SKM-1 treated with dmso at 0.1 percent for 144 hours (cell line): ENCODE measurements around the gene SNRK.

Source experiments
- DNase-seq: peaks from one replicate; lab custom pipeline; 2025; ENCODE audit not compliant: unreplicated experiment; lab: John Stamatoyannopoulos, UW

Gene SNRK

DNA sequence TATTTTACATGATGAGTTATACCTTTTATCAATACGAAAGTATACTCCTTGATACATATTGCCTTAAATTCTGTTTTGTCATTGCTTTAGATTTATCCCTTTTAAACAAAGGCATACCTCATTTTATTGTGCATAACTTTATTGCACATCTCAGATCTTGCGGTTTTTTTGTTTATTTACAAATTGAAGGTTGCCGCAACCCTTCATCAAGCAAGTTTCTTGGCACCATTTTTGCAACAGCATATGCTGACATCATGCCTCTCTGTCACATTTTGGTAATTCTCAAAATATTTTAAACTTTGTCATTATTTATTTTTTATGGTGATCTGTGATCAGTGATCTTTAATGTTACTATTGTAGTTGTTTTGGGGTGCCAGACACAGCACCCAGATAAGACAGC lies 20.9 kb downstream of the SNRK start:
- no peak for DNase-seq

DNA sequence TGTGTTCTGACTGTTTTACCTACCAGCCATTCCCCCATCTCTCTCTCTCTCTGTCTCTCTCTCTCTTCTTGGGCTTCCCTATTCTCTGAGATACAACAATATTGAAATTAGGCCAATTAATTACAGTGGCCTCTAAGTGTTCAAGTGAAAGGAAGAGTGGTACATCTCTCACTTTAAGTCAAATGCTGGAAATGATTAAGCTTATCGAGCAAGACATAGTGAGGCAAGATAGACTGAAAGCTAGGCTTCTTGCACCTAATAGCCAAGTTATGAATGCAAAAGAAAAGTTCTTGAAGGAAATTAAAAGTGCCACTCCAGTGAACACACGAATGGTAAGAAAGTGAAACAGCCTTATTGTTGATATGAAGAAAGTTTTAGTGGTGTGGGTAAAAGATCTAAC lies 21.3 kb downstream of the SNRK start:
- DNase-seq, result no peak

DNA sequence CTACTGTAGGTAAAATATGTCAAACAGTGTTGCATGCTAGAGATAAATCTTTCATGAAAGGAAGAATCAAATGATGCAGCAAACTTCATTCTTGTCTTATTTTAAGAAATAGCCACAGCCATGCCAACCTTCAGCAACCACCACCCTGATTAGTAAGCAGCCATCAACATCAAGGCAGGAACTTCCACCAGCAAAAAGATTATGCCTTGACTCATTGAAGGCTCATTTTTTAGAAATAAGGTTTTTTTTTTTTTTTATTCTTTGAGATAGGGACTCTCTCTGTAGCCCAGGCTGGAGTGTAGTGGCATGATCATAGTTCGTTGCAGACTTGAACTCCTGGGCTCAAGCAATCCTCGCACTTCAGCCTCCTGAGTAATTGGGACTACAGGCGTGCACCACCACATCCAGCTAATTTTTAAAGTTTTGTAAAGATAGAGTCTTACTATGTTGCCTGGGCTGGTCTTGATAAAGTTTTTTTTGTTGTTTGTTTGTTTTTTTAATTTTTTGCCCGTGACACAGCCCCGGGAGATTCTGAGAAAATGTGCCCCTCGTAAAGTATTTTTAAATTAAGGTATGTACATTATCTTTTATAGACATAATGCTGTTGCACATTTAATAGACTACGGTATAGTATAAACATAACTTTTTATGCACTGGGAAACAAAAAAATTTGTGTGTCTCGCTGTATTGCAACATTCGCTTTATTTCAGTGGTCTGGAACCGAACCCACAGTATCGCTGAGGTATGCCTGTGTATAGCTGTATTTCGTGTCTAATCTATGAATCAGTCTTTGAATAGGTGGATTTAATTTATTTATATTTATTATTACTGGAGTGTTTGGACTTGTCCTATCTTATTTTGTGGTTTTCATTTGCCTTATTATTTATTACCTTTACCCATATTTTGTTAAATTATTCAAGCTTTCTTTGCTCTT lies 23.3 kb downstream of the SNRK start:
- DNase-seq, result no peak

DNA sequence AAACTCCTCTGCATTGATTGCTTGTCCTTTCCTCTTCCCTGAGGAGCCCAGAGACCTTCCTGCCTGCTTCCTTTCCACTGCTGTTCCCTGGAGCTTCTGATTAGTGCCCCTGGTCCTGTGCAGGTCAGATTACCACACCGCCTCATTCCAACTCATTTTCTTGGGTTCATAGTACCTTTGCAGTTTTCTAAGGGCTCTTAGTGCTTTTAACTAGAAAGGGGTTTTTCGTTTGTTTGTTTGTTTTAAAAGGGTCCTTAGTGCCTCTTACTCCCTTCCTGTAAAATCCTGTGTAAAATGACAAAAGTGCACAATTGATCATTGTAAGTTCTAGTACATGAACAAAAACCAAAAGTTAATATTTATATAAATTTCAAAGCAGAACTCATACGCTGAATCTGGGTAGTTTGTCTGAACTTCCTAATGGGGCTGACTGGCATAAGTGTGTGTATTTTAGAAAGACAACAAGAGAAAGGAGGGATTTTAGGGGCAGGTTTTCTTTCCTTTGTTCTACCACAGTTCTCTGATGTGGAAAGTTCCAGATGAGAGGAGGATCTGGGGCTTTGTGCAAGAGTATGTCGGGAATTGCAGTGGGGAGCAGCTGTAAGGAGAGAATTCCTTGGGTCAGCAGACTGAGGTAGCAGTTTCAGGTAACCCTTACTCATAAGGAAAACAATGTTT lies 30.6 kb downstream of the SNRK start:
- no peak for DNase-seq

DNA sequence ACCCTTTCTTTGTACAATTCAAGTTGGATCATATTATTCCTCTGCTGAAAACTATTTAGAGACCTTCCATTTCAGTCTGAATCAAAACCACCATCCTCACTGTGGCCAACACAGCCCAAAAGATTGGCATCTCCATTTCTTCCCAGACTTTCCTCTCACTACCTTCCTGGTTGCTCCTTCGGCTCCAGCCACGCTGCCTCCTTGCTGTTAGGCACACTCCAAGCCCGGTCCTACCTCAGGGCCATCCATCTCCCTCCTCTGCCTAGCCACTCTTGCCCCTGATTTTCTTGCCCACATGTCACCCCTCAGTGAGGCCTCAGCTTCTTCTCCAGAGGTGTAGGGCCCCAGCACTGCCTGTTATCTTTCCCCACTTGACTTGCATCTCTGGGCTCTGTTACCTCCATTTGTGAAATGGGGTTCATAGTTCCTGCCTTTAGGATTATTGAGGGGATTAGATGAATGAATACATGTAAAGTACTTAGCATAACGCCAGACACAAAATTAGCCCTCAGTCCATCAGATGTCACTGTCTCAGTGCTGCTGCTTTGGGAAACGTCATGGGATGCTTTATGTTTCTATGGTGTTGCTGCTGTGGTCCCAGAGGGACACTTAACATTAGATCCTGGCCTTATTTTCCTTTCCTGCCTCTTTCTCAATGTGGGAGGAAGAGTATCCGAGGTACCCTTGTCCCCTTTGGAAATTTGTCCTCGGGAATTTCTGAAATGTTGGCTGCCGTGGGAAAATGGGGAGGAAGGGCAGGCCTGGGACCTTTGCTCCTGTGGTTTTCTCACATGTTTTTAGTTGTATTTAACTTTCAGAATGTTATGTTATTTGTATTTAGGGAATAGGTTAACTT lies 31.3 kb downstream of the SNRK start:
- DNase-seq, result no peak

DNA sequence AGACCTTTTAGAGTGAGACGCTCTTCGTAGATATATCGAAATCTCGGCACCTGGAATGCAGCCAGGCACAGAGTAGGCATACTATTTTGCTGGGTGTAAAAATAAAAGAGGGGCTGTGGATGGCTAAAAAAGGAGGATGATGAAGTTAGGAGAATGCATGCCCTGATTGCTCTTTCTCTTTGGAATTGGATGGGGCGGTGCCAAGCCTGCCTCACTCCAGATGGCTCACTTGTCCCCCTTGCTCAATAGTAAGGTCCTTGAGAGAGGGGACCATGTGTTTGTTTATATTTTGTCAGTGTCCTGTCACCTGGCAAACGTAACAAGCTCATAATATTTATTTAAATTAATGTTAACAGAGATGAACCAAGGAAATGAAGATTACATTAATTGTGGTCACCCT lies 33.0 kb downstream of the SNRK start:
- DNase-seq, result no peak

DNA sequence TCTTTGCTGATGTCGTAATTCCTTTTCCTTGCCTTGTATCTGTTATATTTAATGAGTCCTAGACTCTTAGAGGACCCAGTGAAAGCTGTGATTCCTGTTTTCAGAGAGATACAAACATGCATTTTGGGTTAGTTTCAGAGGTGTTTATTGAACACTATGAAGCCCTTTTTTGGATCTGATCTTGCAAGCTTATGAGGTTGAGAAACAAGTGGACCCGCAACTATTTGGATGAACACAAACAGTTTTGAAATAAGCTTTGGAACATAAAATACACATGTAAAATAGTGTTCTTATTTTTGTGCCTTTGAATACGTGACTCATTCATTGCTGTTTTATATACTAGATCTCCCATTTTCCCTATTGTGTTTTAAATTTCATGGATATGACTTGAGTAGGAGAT lies 33.5 kb downstream of the SNRK start:
- no peak for DNase-seq

DNA sequence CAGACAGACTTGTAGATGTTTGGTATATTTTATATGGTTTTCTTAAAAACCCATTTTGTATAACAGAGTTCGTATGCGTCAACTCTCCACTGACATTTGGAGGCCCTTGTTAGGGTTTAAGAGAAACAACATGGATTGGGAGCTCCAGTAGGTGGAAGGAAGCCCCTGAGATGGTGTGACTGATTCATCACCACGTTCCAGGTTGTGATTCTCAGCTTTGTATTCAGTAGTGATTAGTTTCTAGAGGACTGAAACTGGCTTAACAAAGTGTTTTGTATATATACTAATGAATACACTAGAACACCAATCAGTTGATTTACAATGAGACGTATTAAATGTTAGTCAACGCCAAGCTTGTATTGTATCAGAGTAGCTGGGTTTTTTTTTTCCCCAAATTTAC lies 33.9 kb downstream of the SNRK start:
- DNase-seq, result no peak

DNA sequence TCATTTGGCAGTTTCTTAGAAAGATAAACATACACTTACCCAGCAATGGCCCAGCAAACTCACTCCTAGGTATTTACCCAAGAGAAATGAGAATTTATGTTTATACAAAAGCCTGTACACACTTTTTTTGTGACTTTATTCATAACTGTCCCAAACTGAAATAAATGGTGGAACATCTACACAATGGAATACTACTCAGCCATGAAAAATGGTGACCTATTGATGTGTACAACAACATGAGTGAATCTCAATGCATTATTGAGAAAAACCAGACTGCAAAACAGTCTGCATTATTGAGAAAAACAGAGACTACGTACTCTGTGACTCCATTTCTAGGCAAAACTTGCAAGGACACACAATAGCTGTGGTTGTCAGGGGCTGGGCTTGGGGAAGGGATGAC lies 37.2 kb downstream of the SNRK start:
- no peak for DNase-seq

DNA sequence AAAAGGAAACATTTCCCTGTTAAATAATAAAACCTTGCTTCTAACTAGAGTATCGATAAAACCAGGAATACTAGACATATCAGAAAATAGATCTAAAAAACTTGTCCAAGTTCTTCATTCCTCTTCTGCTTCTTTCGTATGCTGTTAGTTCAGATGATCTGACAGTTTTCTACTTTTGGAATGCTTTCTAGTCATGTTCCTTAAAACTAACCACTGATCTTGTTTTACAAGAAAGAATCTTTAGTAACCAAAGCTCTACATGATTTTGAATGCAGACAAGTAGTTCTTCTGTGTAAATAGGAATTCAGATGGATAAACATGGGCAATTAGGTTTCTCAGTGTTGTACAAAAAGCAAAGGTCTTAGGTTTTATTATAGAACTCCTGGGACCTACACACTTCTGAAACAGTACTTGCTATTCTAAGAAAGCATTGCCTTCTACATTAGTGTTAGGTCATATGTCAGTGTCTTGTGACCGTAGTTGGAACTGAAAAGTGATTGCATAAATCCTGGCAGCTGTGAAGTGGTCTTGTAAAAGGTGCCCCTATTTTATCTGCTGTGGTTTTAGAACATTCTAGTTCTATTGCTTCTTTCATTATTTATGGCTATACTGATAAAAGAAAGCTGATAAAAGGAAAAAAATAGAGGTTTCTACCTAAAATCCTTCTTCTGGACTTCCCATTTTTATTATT lies 40.7 kb downstream of the SNRK start:
- no peak for DNase-seq

DNA sequence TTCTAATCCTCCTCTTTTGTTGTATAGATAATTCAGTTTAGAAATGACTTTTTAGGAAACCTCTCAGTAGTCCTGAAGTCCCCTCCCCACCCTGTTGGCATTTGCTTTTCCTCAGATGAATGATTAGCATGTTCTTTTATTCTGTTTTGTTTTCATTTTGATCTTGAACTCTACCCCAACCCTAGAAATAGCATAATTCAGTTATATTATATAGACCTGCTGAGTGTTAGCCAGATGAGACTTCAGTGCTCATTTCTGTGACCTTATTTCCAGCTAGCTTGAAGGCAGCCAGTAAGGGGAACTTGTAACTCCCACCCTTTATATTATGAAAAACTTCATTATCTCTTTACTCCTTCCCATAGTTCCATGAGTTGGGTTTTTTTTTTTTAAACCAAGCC lies 41.2 kb downstream of the SNRK start:
- no peak for DNase-seq

DNA sequence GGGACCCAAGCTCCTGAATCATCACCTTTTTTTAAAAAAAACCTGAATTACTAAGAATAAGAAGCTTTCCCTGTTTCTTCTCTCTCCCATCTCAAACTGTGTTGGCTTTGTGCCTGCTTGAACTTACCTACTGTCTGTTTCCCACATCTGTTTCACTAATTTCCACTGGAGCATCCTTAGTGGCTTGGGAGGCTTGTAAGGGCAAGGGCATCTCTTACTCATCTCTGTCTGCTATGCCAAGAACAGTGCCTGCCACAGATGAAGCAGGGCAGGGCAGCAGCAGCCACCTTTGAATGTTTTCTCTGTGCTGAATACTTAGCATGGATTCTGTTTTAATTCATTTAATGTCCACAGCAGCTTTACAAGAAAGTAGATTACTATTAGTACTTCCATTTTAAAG lies 42.3 kb downstream of the SNRK start:
- no peak for DNase-seq

DNA sequence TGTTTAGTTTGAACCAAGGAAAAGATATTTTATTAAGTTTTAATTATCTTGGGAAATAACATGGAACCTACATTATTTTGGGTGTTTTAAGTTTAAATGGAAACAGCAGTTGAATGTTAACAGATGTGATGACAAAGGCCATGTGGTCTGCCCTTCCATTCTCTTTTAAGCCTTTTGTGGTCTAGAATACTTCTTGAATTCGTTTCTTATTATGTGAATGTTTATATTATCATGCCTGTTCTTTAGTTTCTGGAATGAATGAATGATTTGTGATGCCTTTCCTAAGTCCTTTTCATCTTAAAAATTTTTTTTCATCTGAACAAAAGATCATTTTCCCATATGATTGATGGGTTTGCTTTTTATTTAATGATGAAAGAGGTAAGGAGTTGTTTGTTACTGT lies 44.6 kb downstream of the SNRK start:
- no peak for DNase-seq

DNA sequence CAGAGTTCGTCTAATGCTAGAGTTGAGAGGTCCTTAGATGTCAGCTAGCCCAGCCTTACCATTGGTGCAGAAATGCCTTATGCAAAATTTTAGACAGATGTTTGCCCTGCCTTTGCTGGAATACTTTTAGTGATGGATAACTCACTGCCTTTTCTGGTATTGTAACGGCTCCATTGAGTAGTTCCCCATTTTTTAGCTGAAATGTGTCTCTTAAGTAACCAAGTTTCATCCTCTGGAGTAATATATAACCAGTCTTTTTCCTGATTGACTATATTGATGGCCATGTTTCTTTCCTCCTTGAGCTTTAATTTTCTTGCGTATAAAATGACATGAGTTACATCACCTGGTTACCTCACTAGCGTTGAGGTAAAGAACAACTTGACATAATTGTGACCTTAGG lies 45.0 kb downstream of the SNRK start:
- no peak for DNase-seq

DNA sequence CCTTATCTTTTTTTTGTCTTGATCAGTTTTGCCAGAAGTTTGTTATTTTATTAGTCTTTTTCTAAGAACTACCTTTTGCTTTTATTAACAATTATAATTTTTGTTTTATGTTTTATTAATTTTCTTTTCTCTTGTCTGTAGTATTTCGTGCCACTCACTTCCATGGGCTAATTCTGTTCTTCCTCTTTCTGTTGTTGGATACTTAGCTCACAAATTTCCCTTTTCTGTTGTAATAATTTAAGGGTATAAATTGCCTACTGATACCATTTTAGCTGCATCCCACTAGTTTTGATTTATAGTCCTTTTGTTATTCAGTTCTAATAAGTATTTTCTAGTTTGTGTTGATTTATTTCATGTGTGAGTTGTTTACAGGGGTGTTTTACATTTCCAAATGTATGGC lies 48.6 kb downstream of the SNRK start:
- DNase-seq, result no peak

DNA sequence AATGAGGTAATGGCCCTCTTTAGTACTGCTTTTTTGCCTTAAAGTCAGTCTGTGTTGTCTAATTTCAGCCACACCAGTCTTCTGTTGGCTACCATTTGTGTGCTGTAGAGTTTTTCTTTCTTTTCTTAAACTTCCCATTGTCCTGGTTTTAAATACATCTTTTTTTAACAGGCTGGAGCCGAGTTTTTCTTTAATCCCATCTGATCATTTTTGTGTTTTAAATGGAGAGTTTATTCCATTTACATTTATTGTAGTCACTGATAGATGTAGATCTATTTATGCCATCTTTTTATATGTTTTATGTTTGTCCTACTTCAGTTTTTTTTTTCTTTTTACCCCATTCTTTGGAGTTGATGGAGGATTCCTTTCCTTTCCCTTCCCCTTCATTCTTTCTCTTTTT lies 49.5 kb downstream of the SNRK start:
- DNase-seq, result no peak

DNA sequence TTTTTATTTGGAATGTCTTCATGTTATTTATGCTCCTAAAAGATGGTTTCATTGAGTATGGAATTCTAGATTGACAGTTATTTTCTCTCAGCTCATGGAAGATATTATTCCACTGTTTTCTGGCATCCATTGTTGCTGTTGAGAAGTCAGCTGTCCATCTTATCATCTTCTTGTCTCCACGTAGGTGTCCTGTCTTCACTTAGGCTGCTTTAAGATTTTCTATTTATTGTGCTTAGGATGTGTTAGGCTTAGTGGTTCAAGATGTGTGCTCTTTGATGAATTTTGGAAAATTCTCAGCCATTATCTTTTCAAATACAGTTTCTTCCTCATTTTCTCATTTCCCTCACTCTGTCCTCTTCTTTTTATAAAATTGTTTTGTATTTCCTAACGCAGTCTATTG lies 52.0 kb downstream of the SNRK start:
- DNase-seq, result no peak

DNA sequence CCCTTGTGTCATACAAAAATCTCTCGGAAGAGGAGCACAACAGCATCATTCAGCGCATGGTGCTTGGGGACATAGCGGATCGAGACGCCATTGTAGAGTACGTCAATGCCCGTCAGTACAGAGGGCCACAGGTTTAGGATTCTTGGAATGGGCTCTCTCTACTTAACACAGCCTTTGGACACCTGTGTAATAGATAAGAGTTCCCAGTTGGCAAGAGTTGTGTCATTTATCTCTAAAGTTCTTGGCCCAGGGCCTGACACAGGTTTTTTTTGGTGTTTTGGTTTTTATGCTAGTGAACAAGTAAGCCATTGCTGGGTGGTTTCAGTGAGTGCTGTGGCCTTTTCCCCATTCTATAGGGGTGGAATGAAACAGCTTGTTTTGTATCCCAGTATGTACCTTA lies 54.1 kb downstream of the SNRK start:
- no peak for DNase-seq

DNA sequence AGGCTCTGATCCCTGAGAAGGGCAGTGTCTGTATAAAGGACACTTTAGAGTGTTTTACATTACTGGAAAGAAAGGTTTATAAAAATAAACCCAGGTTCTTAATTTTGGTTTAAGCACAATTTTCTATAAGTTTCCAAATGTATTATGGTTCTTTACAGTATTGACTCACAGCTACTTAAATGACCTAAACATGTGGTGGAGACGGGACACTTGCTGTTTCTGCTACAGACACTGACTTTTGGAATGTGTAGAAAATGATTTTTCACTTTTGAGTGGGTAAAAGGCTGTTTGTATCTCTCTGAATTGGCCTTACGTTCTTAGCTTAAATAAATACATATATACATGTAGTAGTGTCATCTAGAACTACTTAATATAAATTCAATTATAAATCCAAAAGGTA lies 55.4 kb downstream of the SNRK start:
- DNase-seq, result no peak

DNA sequence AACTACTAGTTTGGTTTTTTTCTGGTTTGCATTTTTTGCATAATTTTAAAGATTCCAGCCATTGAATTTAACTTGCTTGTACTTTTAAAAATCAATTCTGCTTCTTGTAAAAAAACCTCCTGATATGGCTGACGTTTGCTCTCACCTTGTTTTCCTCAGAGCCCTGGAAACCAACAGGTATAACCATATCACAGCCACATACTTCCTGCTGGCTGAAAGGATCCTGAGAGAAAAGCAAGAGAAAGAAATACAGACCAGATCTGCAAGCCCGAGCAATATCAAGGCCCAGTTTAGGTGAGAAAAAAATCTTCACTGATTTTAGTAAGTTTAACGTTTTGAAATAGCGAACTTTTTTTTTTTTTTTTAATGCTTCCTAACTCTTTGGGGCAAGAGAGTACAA lies 56.8 kb downstream of the SNRK start:
- DNase-seq, result no peak

DNA sequence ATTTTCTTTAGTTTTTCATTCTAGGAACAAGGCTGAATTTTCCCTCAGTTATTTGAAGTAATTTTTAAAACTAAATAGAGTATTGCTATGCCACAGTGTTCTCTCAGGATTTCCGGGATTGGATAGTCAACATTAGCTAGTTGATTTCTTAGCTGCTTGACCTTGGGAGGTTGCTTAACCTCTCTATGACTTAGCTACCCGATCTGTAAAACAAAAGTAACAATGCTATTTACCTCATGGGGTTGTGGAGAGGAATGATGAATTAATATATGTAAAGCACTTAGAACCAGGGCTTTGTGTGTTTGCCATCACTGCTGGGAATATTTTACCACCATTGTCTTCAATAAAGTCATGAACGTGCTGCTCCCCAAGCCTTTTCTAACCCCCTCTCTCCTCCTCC lies 57.5 kb downstream of the SNRK start:
- no peak for DNase-seq
